B cell (primary cell): Measurements from ENCODE around the gene COLQ. TPM values are rescaled to one million over a fixed set of nuclear protein-coding genes. Genes with fewer than 3 reads are reported as not detected.

Experiments used
- ATAC-seq: fragments of 200-7000 bp; cut with Tn5 transposase; one replicate; pipeline ENCODE4 v1.10.0; 2021; ENCODE audit warnings: low read depth, mild to moderate bottlenecking, moderate number of reproducible peaks, moderate library complexity
- CTCF ChIA-PET: fragments of 350-600 bp; sonication (Branson Sonifier 250); formaldehyde crosslinking; loops from one replicate; lab custom pipeline; 2021; ENCODE audit warnings: antibody characterized with exemption, inconsistent platforms; lab: Charles Lee
- POLR2A ChIA-PET: fragments of 350-600 bp; sonication (Branson Sonifier 250); formaldehyde crosslinking; loops from one replicate; lab custom pipeline; 2021; ENCODE audit warnings: antibody characterized with exemption; lab: Charles Lee
- DNase-seq: peaks from one replicate; pipeline ENCODE4 v3.0.0; 2013
- H2AFZ ChIP-seq: 2 replicates; pipeline ENCODE4 v1.6.1; 2012; ENCODE audit warnings: mild to moderate bottlenecking, low read depth, low read length; ENCODE audit not compliant: insufficient read depth, poor library complexity, severe bottlenecking
- H3K27ac ChIP-seq, 2 donors: 1 replicate in 1 of 2; 2 replicates in 1 of 2; pipeline ENCODE4 v1.5.1; 2012 to 2013; ENCODE audit warnings: low read length in 2 of 2, mild to moderate bottlenecking in 2 of 2, moderate library complexity in 1 of 2
- H3K27me3 ChIP-seq, 4 experiments: fragments of 200-600 bp in 1 of 4; sonication (generic) in 1 of 4; replicated peaks in 1 of 4; 1 replicate in 2 of 4; 2 replicates in 2 of 4; pipeline versions ENCODE4 v1.6.1 to v1.7.0; 2013 to 2016; ENCODE audit warnings: low read length in 3 of 4, mild to moderate bottlenecking in 2 of 4, mixed read lengths in 1 of 4, moderate library complexity in 1 of 4; ENCODE audit not compliant: insufficient read depth in 4 of 4, control insufficient read depth in 3 of 4; ENCODE audit errors: control extremely low read depth in 1 of 4
- H3K36me3 ChIP-seq, 2 experiments: replicated peaks in 1 of 2; 1 replicate in 1 of 2; 2 replicates in 1 of 2; pipeline versions ENCODE4 v1.6.1 to v1.7.1; 2013; ENCODE audit warnings: low read length in 1 of 2; ENCODE audit not compliant: insufficient read depth in 2 of 2, control insufficient read depth in 1 of 2; ENCODE audit errors: control extremely low read depth in 1 of 2, extremely low read depth in 1 of 2
- H3K4me1 ChIP-seq, 2 donors: fragments of 200-600 bp in 1 of 2; sonication (generic) in 1 of 2; 1 replicate in 1 of 2; 2 replicates in 1 of 2; pipeline versions ENCODE4 v1.5.1 to v1.6.1; 2013 to 2017; ENCODE audit warnings: low read length in 2 of 2; ENCODE audit not compliant: control insufficient read depth in 2 of 2, insufficient read depth in 2 of 2
- H3K4me2 ChIP-seq: replicated peaks from 2 replicates; pipeline ENCODE3; 2012; ENCODE audit warnings: mild to moderate bottlenecking, low read depth, low read length; ENCODE audit not compliant: poor library complexity, severe bottlenecking
- H3K4me3 ChIP-seq, 5 experiments: fragments of 200-600 bp in 1 of 5; sonication (generic) in 1 of 5; 1 replicate in 3 of 5; 2 replicates in 2 of 5; pipeline versions ENCODE4 v1.5.1 to v1.7.0; 2011 to 2016; ENCODE audit warnings: low read length in 4 of 5, mild to moderate bottlenecking in 4 of 5, low read depth in 2 of 5, control low read depth in 1 of 5, moderate library complexity in 1 of 5; ENCODE audit not compliant: insufficient read depth in 1 of 5; ENCODE audit errors: control extremely low read depth in 1 of 5, extremely low read depth in 1 of 5
- H3K79me2 ChIP-seq: fragments of 200-600 bp; sonication (generic); one replicate; pipeline ENCODE4 v1.6.0; 2016; ENCODE audit warnings: low read length; ENCODE audit not compliant: control insufficient read depth, insufficient read depth
- H3K9ac ChIP-seq: fragments of 200-600 bp; sonication (generic); 2 replicates; pipeline ENCODE4 v1.6.1; 2017; ENCODE audit warnings: mild to moderate bottlenecking, low read length, moderate library complexity
- H3K9me3 ChIP-seq, 3 donors: one replicate each; pipeline versions ENCODE4 v1.6.1 to v1.7.1; 2013; ENCODE audit warnings: low read length in 2 of 3; ENCODE audit not compliant: control insufficient read depth in 2 of 3, insufficient read depth in 1 of 3; ENCODE audit errors: control extremely low read depth in 1 of 3
- H4K20me1 ChIP-seq: 2 replicates; pipeline ENCODE4 v1.6.0; 2012; ENCODE audit warnings: mild to moderate bottlenecking, low read length; ENCODE audit not compliant: insufficient read depth, control insufficient read depth, poor library complexity, severe bottlenecking
- H3K27ac Mint-ChIP-seq: one replicate; pipeline ENCODE4 v1.8.0; 2021; ENCODE audit warnings: mixed read lengths
- H3K27me3 Mint-ChIP-seq: one replicate; pipeline ENCODE4 v1.8.0; 2021; ENCODE audit warnings: mixed read lengths
- H3K4me1 Mint-ChIP-seq: one replicate; pipeline ENCODE4 v1.8.0; 2021; ENCODE audit warnings: mixed read lengths
- H3K4me3 Mint-ChIP-seq: one replicate; pipeline ENCODE4 v1.8.0; 2021; ENCODE audit warnings: mixed read lengths
- H3K9me3 Mint-ChIP-seq: one replicate; pipeline ENCODE4 v1.8.0; 2022; ENCODE audit warnings: mixed read lengths; ENCODE audit not compliant: insufficient read depth
- CTCF ChIP-seq: fragments of 200-600 bp; IDR thresholded peaks from one replicate; pipeline ENCODE4 v1.8.0; 2022; ENCODE audit warnings: antibody characterized with exemption, mild to moderate bottlenecking
- EZH2 ChIP-seq: IDR thresholded peaks from 2 replicates; pipeline ENCODE4 v1.6.1; 2012; ENCODE audit warnings: borderline replicate concordance, low read depth, mild to moderate bottlenecking, moderate library complexity, low read length; ENCODE audit not compliant: insufficient read depth, poor library complexity, severe bottlenecking
- WGBS: methylation state at CpG from one replicate; pipeline ENCODE4 v1.1.5; 2013; ENCODE audit warnings: missing lambda C conversion rate; ENCODE audit not compliant: insufficient coverage; 5-methylcytosine and 5-hydroxymethylcytosine counted together
- intact Hi-C: fragments of 100-400 bp; cut with micrococcal nuclease; formaldehyde crosslinking; loops from one replicate; pipeline ENCODE4 v1.10.0; 2022
- polyA plus RNA-seq: library from polyadenylated mRNA; depleted of rRNA; stranded (reverse); fragments of >200 nt; gene quantifications from 2 replicates; pipeline ENCODE4 v1.2.3, GENCODE V29; 2012
- total RNA-seq, 2 donors: library from RNA; stranded (reverse); fragments of 120-200 nt in 1 of 2; gene quantifications; 1 replicate in 1 of 2; 2 replicates in 1 of 2; pipeline versions ENCODE4 v1.2.3 to v1.2.4, GENCODE V29; 2013 to 2022

COLQ gene
- total and polyA plus RNA-seq, 2 donors (not counting 1 experiment from before 2014, with no cell fraction given) = 1.9 to 2.5 TPM

GRCh38 chr3:15450438-15451215, 70.9 kb downstream of the COLQ start:
- Mint-ChIP-seq H3K4me1 (no peaks in the 10 kb centered on the region), H3K27ac (no peak overlapping the region), H3K9me3 (no peaks in the 10 kb centered on the region), H3K4me3 (no peak overlapping the region), H3K27me3 (no peaks in the 10 kb centered on the region)
- H4K20me1 ChIP-seq = no peaks in the 10 kb centered on the region
- no peak overlapping the region for H3K4me2 ChIP-seq
- H3K36me3 ChIP-seq = no peaks in the 10 kb centered on the region
- H3K27me3 ChIP-seq = no peaks in the 10 kb centered on the region
- TF ChIP-seq EZH2 (no peak), CTCF (no peak)
- WGBS = 89% methylated on average over 12 of the region's 12 CpGs
- no peaks in the 10 kb centered on the region for H3K9me3 ChIP-seq
- DNase-seq (no peak), ATAC-seq (no peak)
- H3K4me1 ChIP-seq = no peaks in the 10 kb centered on the region
- no peak overlapping the region for H3K4me3 ChIP-seq
- ChIA-PET POLR2A (no interaction called here), CTCF (no interaction called here)
- intact Hi-C loops = no loop called here
- H3K79me2 ChIP-seq = no peaks in the 10 kb centered on the region
- H3K27ac ChIP-seq = no peak overlapping the region
- H3K9ac ChIP-seq = no peak overlapping the region
- H2AFZ ChIP-seq = no peak overlapping the region

- Histone ChIP-seq H3K36me3 (no peaks in the 10 kb centered on the region), H3K4me3 (no peak overlapping the region), H3K4me1 (no peaks in the 10 kb centered on the region), H2AFZ (no peak overlapping the region), H3K9me3 (no peaks in the 10 kb centered on the region), H3K4me2 (no peak overlapping the region), H3K27me3 (no peaks in the 10 kb centered on the region), H3K27ac (no peak overlapping the region), H3K9ac (no peak overlapping the region), H3K79me2 (no peaks in the 10 kb centered on the region), H4K20me1 (no peaks in the 10 kb centered on the region)
- intact Hi-C loops = loop anchor here (10.0 kb wide), 1 partner anchor 95 kb away; no protein-coding TSS in a partner anchor
- no peak for TF ChIP-seq CTCF
- TF ChIP-seq EZH2 = no peak
- Mint-ChIP-seq H3K4me1 (no peaks in the 10 kb centered on the region), H3K27me3 (no peaks in the 10 kb centered on the region), H3K27ac (no peak overlapping the region), H3K4me3 (no peak overlapping the region), H3K9me3 (no peaks in the 10 kb centered on the region)
- DNase-seq = no peak
- ATAC-seq = no peak
- POLR2A ChIA-PET = no interaction called here
- 87% methylated on average over 3 of the region's 3 CpGs for WGBS
- CTCF ChIA-PET = no interaction called here
Measured at GRCh38 chr3:15449489-15450224, 71.8 kb downstream of the COLQ start.
